ENCODE measurements around the gene ADSL.
A peak's percentile ranks its signal among the peaks of the same experiment; 100 is the strongest.
"Not testable (repeated sequence)": the region's sequence is repeated elsewhere in the genome, so short reads cannot be mapped to it uniquely, and the experiment has no call there.

The ADSL gene

GRCh38 chr22:40346185-40347118 lies at the start of gene ADSL:
ADSL (plus strand) TSS chr22:40346500; CDS start chr22:40346559, 59 bp downstream.
- DNase-seq (ENCODE audit: low read depth in 2 of 2): peak; percentile 53 to 73

DNA sequence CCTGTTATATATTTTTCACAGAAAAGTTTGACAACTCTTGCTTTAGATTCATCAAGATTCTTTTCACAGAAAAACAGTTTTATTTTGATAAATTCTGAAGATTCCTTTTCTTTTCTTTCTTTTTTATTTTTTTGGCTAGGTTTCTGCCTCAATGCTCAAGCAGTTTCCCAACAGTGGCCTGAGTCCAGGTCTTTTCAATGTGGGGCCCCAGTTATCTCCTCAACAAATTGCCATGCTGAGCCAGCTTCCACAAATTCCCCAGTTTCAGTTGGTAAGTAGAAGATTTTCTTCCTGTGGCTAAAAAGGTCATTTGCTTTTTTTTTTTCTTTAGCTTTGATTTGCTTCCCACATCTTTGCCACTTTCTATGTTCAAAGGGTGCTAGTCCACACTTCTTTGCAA lies 46.0 kb upstream of the ADSL start:
- DNase-seq (ENCODE audit: low read depth in 2 of 2): no peak

DNA sequence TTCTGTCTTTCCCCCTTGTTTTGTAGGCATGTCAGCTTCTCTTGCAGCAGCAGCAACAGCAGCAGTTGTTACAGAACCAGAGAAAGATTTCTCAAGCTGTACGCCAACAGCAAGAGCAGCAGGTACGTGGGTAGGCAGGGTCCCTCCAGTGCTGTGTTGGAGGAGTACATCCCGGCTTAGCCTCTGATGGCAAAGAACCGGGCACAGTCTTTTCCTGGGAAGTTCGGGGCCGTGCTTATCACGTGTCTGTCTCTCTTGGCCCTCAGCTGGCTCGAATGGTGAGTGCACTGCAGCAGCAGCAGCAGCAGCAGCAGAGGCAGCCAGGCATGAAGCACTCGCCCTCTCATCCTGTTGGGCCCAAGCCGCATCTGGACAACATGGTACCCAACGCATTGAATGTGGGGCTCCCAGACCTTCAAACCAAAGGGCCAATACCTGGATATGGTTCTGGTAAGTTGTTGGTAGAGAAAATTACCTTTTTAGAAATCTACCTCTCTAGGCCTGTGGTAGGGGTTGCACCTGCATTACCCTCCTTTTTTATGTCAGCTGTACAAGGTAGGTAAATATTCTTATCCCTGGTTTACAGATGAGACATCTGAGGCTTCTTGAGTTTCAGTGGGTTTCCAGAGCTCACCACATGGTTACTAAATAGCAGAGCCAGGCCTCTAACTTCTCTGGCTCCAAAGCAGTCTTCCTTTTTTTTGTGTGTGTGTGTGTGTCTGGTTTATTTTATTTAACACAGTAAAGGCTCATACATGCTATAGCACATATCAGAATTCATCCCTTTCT lies 45.2 kb upstream of the ADSL start:
- DNase-seq (ENCODE audit: low read depth in 2 of 2): no peak

- no peak for DNase-seq (ENCODE audit: low read depth in 2 of 2)
Observed at GRCh38 chr22:40302149-40302548, 44.2 kb upstream of the ADSL start.

DNA sequence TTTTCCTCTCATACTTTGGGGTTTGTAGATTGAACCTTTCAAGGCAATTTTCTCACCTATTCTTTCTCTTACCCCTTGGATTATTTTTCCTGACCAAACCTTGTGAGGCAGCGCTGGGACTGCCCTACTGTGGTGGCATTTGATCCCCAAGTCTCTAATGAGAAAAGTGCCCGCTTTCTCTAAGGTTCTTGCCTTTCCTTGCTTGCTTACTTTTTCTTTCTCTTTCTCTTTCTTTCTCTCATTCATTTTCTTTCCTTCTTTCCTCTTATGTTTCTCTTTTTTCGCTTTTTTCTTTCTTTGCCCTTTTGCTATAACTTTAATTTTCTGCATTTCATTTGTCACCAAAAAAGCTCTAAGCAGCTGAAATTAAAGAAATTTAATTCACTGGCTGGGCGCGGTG lies 40.7 kb upstream of the ADSL start:
- no peak for DNase-seq (ENCODE audit: low read depth in 2 of 2)

DNA sequence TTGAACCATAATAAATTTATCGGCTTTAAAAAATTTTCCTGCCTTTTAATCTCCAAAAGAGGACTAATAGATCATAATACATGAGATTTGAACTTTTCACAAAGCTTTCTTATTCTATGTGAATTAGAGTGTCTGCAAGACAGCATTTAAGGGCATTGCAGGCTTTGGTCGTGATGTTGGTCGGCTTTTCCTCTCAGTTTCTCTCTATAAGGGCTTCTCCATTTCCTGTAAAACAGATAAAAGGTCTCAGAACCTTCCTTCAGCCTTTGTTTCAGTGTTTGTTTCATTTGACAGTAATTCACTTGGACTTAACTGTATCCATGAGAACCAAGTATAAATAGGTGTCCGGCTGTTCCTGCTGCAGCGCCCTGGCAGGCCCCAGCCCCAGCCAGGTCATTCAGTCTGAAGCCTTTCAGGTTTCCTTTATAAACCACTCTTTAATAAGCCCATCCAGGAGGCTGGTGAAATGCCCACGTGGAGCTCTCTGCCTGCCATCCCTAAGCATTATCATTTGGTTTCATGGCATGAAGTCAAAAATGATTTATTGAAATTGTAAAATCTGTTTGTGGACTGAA lies 37.2 kb upstream of the ADSL start:
- no peak for DNase-seq (ENCODE audit: low read depth in 2 of 2)

- no peak for DNase-seq (ENCODE audit: low read depth in 2 of 2)
Observed at GRCh38 chr22:40309631-40310030, 36.7 kb upstream of the ADSL start.

DNA sequence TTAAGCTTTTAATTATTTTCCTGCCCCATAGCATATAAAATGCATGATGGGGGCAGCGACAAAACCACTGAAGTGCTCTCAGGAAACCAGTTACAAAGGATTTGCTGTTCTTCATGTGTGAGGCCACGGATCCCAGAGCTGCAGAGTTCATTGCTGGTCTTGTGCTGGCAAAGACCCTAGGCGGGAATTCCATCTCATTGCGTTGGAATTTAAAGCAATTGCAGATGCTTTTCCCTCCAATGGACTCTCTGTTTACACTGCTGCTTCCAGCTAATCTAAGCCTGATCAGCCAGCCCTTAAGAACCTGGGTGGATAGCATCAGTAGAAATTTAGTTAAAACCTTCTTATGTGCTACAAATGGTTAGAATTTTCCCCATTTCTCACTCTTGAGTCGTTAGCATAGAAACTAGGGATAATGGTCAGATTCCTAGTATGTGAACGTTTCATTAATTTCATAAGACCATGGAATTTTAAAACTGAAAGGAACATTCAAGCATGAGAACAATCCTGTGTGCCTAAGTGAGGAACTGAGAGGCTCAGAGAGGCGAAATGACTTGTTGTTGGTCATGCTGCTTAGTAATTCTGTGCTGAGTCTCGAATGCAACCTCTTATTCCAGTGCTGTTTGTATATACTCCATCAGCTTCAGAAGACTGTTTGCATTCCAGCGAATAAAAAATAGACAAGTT lies 36.1 kb upstream of the ADSL start:
- no peak for DNase-seq (ENCODE audit: low read depth in 2 of 2)

DNA sequence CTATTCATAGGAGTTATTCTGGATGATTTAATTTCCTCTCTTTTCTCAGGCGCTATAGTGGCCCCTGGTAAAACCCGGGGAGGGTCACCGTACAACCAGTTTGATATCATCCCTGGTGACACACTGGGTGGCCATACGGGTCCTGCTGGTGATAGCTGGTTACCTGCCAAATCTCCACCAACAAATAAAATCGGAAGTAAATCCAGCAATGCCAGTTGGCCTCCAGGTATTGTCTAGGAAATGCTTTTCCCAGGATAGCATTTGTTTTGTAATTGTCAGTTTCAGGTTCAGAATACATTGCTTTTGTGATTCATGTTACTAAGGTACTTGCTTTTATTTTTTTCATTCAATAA lies 35.6 kb upstream of the ADSL start:
- no peak for DNase-seq (ENCODE audit: low read depth in 2 of 2)

GRCh38 chr22:40311646-40312045 lies 34.7 kb upstream of the ADSL start:
- DNase-seq (ENCODE audit: low read depth in 2 of 2): not testable (repeated sequence)

GRCh38 chr22:40312050-40312449 lies 34.2 kb upstream of the ADSL start:
- DNase-seq (ENCODE audit: low read depth in 2 of 2): no peak

GRCh38 chr22:40313007-40313406 lies 33.3 kb upstream of the ADSL start:
- no peak for DNase-seq (ENCODE audit: low read depth in 2 of 2)

DNA sequence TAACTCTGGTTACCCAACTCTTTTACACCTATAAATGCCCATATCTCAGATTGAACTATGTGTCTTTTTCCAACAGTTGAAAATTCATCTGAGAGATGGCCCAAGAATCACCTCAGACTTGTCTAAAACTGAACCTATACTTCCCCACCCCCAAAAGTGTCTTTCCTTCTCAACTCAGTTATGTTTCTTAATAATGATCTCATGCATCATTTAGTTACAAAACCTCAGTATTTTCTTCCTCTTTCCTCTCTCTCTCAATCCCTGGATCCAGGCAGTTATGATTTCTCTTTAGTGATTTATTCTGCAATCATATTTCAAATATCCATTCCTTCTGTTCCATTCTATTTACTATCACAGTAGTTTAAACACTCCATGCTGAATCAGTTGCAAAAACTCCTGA lies 32.3 kb upstream of the ADSL start:
- no peak for DNase-seq (ENCODE audit: low read depth in 2 of 2)

GRCh38 chr22:40320687-40321086 lies 25.6 kb upstream of the ADSL start:
- no peak for DNase-seq (ENCODE audit: low read depth in 2 of 2)

- DNase-seq (ENCODE audit: low read depth in 2 of 2): no peak
Observed at GRCh38 chr22:40322021-40322420, 24.3 kb upstream of the ADSL start.

GRCh38 chr22:40322818-40323447 lies 23.4 kb upstream of the ADSL start:
- no peak for DNase-seq (ENCODE audit: low read depth in 2 of 2)

- no peak for DNase-seq (ENCODE audit: low read depth in 2 of 2)
Observed at GRCh38 chr22:40323681-40324171, 22.6 kb upstream of the ADSL start.

GRCh38 chr22:40324468-40325305 lies 21.6 kb upstream of the ADSL start:
- DNase-seq (ENCODE audit: low read depth in 2 of 2): no peak

DNA sequence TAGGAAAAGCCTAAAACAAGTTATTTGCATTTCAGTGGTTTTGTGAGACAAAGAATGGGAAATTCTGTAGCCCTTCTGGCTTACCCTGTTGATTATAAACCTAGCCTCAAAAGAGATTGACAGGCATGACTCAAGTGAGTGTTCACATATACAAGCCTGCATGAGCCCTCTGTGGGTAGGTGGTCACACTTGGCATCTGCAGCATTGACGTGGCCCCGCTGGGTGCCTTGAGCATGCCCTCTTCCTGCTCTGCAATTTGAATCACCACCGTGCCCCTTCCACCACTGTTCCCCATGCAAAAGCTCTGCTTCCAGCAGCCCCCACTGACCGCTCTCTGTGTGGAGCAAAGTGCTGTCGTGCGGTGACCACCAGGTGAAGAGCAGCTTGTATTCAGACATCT lies 21.0 kb upstream of the ADSL start:
- no peak for DNase-seq (ENCODE audit: low read depth in 2 of 2)

Measured in stimulated activated CD4-positive, alpha-beta T cell treated with anti-CD3 and anti-CD28 coated beads, Interleukin-1b, Interleukin-23, amount 100 ng/mL, for 1 hour (primary cell).